ENCODE results near the gene KLF3.

DNA sequence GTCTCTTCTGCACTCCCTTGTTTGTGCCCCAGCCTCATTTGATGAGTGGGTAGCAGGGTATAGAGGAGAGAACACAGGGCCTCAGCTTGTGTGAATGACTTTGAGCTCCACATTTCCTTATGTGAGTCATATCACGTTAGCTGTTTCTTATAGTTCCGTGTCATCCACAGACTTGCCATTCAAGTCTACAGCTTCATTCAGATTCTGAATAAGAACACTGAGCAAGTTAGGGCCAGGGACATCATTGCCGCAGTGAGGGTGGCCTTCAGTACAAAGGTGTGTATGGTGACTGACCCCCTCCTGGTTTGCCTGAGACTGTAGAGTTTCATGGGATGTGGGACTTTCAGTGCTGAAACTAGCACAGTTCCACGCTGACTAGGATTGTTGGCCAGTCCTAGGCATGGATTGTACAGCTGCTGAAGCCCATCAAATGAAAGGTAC lies 23.6 kb downstream of the KLF3 start:
- TF ChIP-seq POLR2AphosphoS5 (IDR thresholded peaks at IDR 0.05; ENCODE audit: control insufficient read depth, insufficient read depth, low read depth, low read length) (no peak), GABPB1 (CRISPR knock-in tag; IDR thresholded peaks at IDR 0.05) (no peak), ZC3H4 (CRISPR knock-in tag; IDR thresholded peaks at IDR 0.05; ENCODE audit: borderline replicate concordance) (no peak), ARHGAP35 (IDR thresholded peaks at IDR 0.05; ENCODE audit: partially characterized antibody) (no peak), ETV5 (CRISPR knock-in tag; IDR thresholded peaks at IDR 0.05; ENCODE audit: low read depth) (no peak), ZNF121 (CRISPR knock-in tag; conservative IDR thresholded peaks at IDR 0.05) (no peak), NR2C2 (CRISPR knock-in tag; IDR thresholded peaks at IDR 0.05) (no peak), NR2C2 (tag; IDR thresholded peaks at IDR 0.05) (no peak)
- TF ChIP-seq, protein P1, sequence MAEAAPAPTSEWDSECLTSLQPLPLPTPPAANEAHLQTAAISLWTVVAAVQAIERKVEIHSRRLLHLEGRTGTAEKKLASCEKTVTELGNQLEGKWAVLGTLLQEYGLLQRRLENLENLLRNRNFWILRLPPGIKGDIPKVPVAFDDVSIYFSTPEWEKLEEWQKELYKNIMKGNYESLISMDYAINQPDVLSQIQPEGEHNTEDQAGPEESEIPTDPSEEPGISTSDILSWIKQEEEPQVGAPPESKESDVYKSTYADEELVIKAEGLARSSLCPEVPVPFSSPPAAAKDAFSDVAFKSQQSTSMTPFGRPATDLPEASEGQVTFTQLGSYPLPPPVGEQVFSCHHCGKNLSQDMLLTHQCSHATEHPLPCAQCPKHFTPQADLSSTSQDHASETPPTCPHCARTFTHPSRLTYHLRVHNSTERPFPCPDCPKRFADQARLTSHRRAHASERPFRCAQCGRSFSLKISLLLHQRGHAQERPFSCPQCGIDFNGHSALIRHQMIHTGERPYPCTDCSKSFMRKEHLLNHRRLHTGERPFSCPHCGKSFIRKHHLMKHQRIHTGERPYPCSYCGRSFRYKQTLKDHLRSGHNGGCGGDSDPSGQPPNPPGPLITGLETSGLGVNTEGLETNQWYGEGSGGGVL (CRISPR knock-in tag; IDR thresholded peaks at IDR 0.05): no peak
- TF ChIP-seq, protein P2, sequence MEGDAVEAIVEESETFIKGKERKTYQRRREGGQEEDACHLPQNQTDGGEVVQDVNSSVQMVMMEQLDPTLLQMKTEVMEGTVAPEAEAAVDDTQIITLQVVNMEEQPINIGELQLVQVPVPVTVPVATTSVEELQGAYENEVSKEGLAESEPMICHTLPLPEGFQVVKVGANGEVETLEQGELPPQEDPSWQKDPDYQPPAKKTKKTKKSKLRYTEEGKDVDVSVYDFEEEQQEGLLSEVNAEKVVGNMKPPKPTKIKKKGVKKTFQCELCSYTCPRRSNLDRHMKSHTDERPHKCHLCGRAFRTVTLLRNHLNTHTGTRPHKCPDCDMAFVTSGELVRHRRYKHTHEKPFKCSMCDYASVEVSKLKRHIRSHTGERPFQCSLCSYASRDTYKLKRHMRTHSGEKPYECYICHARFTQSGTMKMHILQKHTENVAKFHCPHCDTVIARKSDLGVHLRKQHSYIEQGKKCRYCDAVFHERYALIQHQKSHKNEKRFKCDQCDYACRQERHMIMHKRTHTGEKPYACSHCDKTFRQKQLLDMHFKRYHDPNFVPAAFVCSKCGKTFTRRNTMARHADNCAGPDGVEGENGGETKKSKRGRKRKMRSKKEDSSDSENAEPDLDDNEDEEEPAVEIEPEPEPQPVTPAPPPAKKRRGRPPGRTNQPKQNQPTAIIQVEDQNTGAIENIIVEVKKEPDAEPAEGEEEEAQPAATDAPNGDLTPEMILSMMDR (IDR thresholded peaks at IDR 0.05 in 2 of 3, conservative IDR thresholded peaks at IDR 0.05 in 1 of 3; ENCODE audit: insufficient read depth in 2 of 3, low read depth in 1 of 3, low read length in 3 of 3): no peak
- TF ChIP-seq, protein P3, sequence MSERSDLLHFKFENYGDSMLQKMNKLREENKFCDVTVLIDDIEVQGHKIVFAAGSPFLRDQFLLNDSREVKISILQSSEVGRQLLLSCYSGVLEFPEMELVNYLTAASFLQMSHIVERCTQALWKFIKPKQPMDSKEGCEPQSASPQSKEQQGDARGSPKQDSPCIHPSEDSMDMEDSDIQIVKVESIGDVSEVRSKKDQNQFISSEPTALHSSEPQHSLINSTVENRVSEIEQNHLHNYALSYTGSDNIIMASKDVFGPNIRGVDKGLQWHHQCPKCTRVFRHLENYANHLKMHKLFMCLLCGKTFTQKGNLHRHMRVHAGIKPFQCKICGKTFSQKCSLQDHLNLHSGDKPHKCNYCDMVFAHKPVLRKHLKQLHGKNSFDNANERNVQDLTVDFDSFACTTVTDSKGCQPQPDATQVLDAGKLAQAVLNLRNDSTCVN (CRISPR knock-in tag; IDR thresholded peaks at IDR 0.05): no peak
- TF ChIP-seq, protein P4, sequence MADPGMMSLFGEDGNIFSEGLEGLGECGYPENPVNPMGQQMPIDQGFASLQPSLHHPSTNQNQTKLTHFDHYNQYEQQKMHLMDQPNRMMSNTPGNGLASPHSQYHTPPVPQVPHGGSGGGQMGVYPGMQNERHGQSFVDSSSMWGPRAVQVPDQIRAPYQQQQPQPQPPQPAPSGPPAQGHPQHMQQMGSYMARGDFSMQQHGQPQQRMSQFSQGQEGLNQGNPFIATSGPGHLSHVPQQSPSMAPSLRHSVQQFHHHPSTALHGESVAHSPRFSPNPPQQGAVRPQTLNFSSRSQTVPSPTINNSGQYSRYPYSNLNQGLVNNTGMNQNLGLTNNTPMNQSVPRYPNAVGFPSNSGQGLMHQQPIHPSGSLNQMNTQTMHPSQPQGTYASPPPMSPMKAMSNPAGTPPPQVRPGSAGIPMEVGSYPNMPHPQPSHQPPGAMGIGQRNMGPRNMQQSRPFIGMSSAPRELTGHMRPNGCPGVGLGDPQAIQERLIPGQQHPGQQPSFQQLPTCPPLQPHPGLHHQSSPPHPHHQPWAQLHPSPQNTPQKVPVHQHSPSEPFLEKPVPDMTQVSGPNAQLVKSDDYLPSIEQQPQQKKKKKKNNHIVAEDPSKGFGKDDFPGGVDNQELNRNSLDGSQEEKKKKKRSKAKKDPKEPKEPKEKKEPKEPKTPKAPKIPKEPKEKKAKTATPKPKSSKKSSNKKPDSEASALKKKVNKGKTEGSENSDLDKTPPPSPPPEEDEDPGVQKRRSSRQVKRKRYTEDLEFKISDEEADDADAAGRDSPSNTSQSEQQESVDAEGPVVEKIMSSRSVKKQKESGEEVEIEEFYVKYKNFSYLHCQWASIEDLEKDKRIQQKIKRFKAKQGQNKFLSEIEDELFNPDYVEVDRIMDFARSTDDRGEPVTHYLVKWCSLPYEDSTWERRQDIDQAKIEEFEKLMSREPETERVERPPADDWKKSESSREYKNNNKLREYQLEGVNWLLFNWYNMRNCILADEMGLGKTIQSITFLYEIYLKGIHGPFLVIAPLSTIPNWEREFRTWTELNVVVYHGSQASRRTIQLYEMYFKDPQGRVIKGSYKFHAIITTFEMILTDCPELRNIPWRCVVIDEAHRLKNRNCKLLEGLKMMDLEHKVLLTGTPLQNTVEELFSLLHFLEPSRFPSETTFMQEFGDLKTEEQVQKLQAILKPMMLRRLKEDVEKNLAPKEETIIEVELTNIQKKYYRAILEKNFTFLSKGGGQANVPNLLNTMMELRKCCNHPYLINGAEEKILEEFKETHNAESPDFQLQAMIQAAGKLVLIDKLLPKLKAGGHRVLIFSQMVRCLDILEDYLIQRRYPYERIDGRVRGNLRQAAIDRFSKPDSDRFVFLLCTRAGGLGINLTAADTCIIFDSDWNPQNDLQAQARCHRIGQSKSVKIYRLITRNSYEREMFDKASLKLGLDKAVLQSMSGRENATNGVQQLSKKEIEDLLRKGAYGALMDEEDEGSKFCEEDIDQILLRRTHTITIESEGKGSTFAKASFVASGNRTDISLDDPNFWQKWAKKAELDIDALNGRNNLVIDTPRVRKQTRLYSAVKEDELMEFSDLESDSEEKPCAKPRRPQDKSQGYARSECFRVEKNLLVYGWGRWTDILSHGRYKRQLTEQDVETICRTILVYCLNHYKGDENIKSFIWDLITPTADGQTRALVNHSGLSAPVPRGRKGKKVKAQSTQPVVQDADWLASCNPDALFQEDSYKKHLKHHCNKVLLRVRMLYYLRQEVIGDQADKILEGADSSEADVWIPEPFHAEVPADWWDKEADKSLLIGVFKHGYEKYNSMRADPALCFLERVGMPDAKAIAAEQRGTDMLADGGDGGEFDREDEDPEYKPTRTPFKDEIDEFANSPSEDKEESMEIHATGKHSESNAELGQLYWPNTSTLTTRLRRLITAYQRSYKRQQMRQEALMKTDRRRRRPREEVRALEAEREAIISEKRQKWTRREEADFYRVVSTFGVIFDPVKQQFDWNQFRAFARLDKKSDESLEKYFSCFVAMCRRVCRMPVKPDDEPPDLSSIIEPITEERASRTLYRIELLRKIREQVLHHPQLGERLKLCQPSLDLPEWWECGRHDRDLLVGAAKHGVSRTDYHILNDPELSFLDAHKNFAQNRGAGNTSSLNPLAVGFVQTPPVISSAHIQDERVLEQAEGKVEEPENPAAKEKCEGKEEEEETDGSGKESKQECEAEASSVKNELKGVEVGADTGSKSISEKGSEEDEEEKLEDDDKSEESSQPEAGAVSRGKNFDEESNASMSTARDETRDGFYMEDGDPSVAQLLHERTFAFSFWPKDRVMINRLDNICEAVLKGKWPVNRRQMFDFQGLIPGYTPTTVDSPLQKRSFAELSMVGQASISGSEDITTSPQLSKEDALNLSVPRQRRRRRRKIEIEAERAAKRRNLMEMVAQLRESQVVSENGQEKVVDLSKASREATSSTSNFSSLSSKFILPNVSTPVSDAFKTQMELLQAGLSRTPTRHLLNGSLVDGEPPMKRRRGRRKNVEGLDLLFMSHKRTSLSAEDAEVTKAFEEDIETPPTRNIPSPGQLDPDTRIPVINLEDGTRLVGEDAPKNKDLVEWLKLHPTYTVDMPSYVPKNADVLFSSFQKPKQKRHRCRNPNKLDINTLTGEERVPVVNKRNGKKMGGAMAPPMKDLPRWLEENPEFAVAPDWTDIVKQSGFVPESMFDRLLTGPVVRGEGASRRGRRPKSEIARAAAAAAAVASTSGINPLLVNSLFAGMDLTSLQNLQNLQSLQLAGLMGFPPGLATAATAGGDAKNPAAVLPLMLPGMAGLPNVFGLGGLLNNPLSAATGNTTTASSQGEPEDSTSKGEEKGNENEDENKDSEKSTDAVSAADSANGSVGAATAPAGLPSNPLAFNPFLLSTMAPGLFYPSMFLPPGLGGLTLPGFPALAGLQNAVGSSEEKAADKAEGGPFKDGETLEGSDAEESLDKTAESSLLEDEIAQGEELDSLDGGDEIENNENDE (IDR thresholded peaks at IDR 0.05; ENCODE audit: low read depth, low read length): no peak

All from K562 (cell line).